NCI-H345 treated with DMSO at 0.1 percent for 48 hours (cell line): Measurements from ENCODE around the gene ATE1.
A peak's percentile ranks its signal among the peaks of the same experiment; 100 is the strongest.

Experiments
- DNase-seq: peaks from one replicate; lab custom pipeline; 2025; ENCODE audit not compliant: unreplicated experiment; lab: John Stamatoyannopoulos, UW

ATE1 gene

DNA sequence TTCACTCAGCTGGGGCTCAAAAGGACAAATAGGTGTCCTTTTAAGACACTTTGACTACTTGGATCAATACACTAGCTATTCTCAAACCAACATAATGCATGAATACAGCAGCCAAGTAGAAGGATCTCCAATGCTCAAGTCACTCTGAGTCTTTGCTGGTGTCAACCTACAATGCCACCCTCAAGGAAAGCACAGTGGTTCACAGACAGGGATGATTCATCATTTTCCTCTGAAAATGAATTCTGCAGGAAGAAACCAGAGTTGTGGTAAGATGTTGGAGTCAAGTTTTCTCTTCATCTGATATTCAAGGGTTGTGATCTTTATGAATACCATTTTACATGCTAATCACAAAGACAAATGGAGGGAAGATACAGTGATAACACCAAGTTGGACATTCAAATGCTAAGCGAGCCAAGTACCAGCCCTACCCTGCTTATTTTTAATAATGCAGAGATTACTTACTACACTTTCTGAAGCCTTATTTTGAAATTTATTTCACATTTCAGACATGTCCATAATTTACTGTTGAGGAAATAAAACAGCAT lies 186.5 kb downstream of the ATE1 start:
- DNase-seq = no peak

DNA sequence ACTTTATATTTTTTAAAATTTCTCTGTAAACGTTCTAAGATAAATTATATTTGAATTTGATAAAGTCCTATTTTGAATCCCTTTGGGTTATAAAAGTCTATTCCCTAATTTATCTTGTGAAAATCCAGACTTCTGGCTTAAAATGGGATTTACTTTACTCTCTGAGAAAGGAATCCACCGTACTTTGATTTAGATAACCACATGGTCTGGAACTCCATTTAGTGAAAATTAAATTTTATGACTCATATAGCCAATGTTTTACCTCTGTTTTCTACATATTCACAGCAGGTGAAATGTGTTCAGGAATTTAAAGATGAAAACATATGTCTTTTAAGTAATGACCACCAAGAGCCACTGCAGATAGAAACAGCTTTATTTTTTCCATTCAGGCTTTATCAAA lies 187.8 kb downstream of the ATE1 start:
- no peak for DNase-seq

DNA sequence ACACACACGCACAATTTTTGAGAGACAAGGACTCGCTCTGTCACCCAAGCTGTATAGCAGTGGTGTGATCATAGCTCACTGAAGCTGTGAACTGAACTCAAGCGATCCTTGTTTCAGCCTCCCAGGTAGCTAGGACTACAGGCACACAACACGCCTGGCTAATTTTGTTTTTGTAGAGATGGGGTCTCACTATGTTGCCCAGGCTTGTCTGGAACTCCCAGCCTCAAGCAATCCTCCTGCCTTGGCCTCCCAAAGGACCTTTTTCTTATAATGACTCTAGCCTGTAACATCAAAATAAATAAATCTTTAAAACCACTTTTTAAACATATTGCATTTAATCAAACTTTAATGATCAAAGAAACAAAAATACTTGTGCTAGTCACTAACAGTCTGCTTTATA lies 188.7 kb downstream of the ATE1 start:
- no peak for DNase-seq

DNA sequence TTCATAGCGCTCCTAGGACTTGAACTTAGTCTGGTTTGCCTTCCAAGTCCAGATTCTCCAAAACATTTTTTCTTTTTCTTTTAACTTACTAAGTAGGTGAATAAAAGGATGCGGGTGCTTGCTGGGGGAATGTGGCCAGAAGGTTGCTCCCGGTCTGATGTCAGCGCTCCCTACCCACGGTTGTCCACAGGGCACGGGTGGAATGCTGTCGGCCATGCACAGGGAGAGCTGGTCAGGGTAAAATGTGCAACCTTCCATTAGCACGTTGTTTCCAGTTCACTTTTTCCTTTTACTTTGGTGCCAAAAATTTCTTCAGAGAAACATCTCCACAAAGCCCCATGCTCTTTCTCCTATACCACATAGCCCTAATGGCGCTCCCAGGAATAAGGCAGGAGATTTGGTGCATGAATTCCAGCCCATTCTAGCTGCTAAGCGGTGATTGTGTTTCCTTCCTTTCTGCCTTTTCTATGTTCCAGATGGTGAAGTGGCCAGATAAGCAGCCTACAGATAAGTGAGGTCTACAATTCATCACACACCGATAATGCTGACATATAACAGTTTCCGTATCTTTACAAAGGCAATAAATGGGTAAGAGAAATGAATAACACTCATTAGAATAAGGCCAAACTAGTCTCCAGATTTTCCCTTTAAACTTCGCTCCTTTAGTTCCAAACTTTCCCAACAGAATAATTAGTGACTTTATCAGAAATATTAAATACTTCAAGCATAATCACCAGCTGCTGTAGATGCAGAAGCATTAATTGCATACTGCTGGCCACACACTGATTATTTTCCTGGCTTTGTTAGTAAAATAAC lies 191.3 kb downstream of the ATE1 start:
- no peak for DNase-seq

DNA sequence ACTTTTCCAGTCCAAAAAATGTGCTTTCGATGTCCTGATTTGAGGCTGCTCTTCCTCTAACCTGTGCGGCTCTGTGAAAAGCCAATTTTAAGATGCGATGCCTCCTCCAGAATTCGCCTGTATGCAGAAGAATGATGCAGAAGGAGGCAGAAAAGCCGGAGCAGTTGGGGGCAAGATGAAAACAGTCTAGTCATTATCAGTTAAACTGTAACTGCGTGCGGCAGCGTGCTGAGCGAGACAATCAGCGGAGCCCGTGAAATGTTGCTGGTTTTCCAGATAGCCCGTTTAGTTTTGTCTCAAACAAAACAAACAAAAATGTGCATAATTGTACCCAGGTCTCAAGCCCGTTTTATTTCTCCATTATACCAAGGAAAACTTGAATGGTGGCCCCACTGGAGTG lies 192.6 kb downstream of the ATE1 start:
- no peak for DNase-seq

DNA sequence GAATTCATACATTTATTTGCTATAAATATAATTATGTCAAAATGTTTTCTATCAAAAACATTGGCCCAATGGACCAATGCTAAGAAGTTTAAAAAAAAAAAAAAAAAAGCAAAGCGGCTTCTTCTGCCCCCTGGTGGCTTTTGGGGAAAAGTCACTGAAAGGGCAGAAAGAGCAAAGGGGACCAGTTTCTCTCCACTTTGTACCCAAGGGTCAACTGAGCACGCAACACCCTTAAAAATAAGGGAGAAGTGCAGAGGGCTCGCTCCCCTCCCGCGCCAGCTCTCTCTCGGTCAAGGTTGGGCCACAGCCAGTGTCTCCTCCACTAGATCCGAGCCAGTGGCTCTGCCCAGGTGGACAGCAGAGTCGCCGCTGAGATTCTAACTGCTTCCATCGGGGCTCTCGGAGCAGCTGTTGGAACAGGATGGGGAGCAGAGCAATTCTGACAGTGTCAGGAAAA lies 193.2 kb downstream of the ATE1 start:
- DNase-seq = no peak

DNA sequence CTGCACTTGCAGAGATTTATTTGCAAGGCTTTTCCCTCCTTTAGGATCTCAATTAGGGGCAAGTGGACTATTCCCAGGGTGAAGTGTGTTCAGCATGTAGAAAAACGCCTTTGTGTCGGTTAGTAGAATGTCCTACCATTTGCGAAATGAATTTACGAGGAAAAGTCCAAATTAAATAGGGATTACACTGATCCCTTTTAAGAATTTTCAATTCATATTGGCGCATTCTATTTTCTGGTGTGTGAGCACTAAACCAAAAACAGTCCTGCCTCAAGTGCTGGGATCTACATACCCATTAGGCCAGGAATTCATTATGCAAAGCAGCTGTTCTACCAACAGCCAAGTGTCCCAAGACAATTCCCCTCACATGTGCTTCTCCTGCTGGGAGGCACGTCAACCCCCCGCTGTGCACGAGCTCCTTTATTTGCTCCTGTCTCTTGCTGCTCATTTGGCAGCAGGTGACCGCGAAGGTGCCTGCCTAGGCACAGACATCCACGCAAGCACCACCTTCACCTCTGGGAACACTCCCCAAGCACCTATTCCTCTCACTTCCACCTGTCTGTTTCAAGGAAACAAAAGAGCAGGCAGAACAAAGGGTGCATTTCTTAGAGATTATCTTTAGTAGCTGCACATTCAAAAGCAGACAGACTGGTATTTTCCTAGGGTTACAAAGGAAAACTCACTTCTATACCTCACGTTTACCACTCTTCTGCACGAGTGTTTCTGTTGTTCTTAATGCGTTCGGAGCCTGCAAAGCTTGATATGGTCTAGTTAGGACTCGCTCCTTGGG lies 195.0 kb downstream of the ATE1 start:
- peak; percentile 6 for DNase-seq

DNA sequence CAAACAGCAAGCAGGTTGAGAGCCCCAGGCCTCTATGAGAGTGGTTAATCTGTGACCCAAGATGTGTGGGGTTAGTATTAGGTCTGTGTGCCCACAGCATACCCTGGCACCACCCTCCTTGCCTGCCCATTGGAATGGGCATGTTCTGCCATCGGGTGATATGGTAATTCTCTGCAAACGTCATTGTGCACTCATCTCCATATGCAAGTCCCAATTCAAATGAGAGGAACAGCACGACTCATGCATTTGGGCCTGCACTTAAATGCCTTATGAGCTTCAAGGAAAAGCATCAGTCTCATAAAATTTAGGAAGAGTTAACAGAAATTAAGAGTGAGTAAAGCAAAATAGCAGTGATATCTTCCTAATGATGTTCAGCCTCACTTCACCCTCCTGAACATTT lies 195.7 kb downstream of the ATE1 start:
- no peak for DNase-seq

DNA sequence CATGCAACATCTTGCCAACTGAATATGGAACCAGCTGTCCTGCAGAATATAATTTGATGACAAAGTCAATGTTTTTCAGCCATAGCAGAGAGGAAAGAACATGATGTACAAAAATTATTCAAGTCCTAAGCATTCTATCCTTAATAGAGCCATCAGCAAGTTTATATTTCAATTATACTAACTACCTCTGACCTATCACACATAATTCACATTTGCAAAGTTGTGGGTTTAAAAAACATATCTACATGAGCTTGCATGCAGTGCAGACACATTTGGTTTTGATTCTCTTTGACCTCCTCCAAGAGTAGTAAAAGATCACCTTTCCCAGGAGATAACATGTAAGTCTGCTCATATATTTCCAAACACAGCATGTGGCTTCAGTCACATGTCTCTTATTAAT lies 203.5 kb downstream of the ATE1 start:
- DNase-seq = no peak

DNA sequence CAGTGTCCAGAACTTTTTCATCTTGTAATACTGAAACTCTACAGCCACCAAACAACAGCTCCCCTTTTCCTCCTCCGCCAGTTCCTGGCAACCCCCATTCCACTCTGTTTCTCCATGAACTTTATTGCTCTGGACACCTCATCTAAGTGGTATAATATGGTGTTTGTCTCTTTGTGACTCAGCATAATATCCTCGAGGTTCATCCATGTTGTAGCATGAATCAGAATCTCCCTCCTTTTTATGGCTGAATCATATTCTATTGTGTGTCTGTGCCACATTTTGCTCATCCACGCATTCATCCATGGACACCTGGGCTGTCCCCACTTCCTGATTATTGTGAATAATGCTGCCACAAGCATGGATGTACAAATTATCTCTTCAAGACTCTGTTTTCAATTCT lies 205.2 kb downstream of the ATE1 start:
- no peak for DNase-seq

DNA sequence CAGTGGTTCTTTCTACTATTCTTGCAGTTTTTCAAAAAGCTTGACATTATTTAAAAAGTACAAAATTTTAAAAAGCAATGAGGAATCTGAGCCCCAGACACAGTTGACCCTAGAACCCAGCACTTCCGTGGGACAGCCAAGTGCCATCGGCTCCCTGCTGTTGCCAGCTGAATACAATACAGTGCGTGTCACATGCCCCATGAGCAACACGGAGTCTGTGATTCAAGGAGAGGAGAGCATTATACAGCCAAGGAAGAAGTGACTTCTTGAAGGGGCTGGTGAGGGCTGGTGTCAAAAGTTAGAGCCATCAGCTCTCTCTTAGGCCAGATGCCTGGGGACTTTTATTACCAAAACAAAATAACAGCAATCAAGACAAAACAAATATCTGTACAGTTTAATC lies 206.6 kb downstream of the ATE1 start:
- DNase-seq = no peak

DNA sequence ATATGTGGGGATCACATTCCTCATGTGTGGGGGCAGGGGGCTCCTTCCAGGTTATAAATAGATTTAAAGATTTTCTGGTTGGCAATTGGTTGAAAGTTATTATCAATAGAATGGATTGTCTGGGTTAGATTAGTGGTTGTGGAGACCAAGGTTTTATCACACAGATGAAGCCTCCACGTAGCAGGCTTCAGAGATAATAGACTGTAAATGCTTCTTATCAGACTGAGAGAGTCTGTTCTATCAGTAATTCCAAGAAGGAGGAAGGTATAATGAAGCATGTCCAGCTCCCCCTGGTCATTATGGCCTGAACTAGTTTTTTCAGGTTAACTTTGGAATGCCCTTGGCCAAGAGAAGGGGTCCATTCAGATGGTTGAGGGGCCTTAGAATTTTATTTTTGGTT lies 211.9 kb downstream of the ATE1 start:
- DNase-seq = no peak

DNA sequence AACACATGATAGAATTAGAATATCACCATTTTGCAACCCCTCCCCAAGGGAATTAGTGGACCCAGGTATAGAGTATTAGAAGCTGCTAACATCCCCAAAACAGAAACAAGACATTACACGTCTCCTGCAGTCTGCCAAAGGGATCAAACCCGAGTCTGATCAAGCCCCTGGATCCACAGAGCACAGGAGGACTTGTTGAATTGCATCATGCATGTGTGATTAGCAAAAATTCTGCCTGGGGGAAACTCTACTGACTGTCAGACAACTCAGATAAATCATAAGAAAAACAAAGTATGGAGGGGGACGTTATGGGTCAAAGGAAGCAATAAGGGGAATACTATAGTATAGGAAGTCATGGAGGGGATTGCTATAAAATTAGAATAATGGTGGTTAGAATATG lies 212.8 kb downstream of the ATE1 start:
- DNase-seq = no peak

DNA sequence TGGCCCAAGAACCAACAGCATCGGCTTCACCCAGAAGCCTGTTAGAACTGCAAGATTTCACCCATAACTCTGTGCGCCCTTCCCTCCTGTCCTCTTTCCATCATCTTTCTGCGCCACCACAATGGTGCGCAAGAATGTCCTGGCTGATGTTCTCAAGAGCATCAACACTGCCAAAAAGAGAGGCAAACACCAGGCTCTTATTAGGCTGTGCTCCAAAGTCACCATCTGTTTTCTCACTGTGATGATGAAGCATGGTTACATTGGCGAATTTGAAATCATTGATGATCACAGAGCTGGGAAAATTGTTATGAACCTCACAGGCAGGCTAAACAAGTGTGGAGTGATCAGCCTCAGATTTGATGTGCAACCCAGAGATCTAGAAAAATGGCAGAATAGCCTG lies 214.3 kb downstream of the ATE1 start:
- DNase-seq = no peak

DNA sequence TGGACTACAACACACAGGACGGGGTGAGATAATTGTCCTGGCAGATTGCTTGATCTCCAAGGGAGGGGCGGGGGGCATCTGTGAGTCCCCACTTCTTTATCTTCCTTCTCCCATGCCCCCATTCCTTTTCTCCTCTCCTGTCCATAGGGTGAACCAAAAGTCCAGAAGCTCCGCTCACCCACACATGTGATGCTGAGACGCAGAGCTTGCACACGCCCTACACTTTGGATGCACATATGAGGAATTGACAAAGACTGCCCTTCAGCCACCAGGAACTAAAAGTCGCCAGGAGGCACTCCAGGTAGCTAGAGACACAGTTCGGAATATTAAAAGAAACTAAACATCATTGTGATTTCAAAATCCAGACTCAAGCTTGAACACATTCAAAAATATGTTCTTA lies 216.9 kb downstream of the ATE1 start:
- no peak for DNase-seq

DNA sequence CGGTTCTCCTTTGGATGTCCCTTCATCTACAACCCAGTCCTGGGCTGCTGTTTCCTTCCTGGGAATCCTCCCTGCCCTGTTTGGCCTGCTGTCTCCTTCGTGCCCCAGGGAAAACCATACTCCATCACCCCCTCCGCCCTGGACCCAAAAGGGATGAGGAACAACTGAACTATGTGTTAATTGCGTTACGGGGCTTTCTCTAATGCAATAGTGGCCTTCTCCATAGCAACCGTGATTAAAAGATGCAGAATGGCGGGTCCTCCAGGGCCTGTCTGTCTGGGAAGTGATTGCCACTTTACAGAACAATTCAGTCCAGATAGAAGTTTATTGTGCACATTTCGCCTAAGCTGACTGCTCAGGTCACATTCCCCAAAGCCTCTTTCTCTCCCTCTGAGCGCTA lies 217.6 kb downstream of the ATE1 start:
- DNase-seq = no peak

DNA sequence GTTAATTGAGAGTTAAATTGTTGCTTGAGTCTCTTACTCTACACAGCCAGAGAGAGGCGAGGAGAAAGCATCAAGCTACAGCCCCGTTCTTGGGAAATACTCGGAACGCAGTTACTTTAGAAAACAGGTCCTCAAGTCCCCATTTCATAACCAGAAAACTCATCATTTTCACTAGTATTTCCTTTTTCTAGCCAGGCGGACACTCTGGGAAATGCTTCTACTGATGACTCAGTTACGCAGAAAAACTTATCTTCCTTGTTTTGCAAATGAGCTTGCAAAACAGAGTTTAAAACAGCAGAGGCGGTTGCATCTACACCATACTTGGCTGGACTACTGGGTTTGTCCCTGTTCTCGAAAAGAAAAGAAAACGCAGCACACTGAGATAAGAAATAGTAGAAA lies 218.2 kb downstream of the ATE1 start:
- DNase-seq = no peak

DNA sequence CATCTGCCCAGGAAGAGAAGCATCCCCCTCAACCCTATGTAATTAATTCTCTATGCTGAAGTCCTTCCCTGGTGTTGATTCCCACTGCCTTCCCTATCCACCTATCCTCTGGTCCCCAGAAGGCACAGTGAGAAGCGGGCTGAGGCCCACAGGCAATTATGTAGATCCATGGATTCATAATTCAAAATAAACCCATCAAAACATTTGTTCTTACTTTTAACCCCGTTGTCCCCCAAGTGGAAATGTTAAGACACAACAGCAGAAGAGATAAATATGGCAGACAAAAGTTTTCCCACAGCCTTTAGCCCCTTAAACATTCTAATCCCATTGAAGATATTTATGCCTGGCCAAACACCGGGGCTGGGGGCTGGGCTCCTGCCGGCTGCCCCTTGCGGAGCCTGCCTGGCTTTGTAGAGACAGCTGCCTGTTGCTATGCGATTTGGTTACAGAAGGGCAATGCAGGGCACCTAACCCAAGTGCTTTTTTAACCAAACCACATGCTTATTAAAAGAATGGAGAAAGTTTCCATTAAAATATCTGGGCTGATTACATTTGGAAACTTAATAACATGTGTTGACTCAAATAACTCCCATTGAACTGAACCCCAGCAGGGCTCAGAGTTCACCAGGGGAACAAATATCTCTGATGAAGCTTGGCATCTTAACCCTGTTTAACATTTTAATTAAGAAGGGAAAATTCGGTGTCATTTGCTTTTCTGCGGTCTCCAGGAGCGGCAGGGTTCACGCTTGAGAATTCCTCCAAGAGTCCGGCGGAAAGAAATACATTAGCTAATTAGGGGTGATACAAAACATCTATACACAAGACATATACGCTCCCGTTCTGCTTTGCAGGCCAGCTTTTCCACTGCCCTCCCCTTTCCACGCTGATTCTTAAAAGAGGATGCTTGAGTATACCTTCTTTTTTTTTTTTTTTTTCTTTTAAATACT lies 218.8 kb downstream of the ATE1 start:
- no peak for DNase-seq

DNA sequence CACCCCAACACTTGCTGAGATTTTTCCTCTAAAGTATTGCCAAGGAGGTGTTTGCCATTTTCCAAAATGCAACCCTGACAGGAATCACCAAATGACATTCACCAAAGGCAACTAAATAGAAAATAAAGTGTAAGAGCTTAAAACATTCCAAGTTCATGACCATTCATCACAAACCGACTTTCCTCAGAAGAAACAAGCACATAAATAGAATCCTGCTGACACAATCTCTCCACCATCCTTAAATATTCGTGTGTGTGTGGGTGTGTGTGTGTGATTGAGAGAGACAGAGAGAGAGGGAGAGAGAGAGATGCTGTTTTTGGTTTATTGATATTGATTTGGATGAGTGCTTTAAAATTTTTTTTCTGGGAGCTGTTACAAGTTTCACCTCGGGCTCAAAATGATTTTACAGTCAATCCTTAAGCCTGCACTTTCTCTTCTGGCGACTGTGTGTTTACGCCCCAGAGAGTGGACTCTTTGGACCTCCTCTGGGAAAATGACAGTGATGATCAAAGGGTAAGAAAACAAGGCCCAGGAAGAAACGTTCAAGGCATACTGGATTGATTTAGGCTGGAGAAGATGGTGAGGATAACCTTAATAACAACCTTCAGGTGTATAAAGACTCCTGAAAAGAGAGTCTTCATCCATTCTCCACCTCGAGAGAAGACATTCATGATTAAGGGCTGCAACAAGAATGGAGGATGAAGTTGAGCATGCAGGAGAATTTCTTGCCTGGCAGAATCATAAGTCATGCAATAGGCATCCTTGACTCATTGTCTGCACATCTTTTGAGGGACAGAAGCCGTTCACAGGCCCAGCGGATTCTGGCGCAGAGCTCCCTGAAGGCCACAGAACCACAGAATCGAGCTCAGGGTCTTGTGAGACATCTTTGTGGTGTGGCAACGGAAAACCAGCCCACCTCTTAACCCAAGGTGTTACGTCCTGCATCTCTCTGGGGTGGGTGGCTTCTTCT lies 225.2 kb downstream of the ATE1 start:
- DNase-seq = peak; percentile 23

DNA sequence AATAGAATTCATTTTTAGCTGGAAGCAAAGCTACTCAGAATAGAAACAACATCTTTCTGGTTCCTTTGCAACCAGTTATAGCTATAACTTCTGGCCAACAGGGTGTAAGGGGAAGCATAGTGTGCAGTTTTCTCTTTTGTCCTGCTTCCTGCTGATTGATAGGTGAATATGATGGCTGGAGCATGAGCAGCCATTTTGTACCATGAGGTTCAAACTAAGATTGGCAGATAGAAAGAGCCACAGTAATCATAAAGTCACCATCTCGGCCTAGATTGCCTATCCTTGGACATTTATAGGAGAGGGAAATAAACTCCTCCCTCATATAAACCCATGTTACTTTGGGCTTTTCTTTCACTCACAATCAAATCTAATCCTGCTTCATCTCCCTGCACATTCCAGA lies 227.4 kb downstream of the ATE1 start:
- no peak for DNase-seq
